LoVo (cell line): Measurements from ENCODE around the gene COL4A4.
A peak's percentile ranks its signal among the peaks of the same experiment; 100 is the strongest.
"Not testable (repeated sequence)": the region's sequence is repeated elsewhere in the genome, so short reads cannot be mapped to it uniquely, and the experiment has no call there.

ENCODE experiments used
- DNase-seq: peaks from one replicate; pipeline ENCODE4 v3.0.0-alpha.2; 2016; ENCODE audit warnings: low spot score

COL4A4 gene

GRCh38 chr2:227163998-227164762 lies at the start of gene COL4A4, which contains the start of gene COL4A3:
TSS of gene COL4A4 (minus strand) at chr2:227164205. CDS start at chr2:227147483, 16,722 bp downstream.
TSS of gene COL4A3 (plus strand) at chr2:227164624. CDS start at chr2:227164727, 103 bp downstream.
- DNase-seq = peak; percentile 45

DNA sequence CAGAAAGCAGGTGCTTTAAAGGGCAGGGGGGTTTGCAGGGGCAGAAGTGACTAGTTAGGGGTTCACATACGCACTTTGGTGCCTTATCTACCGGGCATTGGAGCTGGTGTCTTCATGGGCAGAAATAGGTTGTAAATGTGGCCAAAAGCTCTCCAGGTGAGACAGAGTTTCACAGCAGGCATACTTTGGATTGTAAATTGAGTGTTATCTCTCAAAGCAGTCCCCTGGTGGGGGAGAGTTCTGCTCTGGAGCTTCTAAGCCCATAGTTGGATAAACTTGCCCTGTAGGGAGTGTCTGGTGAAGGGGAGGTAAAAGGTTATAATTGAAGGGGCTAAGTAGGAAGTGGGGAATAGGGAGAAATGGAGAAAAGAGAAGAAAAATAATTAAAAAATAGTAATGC lies 43.6 kb upstream of the COL4A4 start:
- no peak for DNase-seq

DNA sequence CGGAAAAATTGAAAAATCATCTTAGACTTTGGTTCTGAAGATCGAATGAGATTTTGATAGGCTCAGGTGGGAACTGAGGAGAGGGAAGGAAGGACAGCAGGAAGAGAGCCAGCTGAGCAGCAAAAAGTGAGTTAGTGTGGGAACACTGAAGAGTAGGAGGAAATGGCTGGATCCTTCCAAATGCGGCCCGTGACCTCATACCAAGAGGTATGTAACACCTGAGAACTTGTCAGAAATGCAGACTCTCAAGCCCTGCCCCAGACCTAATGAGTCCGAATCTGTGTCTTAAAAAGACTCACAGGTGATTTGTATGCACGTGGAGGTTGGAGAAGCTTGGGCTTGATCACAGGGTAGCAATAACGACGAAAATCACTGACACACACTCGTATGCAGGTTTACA lies 42.4 kb upstream of the COL4A4 start:
- DNase-seq = no peak

DNA sequence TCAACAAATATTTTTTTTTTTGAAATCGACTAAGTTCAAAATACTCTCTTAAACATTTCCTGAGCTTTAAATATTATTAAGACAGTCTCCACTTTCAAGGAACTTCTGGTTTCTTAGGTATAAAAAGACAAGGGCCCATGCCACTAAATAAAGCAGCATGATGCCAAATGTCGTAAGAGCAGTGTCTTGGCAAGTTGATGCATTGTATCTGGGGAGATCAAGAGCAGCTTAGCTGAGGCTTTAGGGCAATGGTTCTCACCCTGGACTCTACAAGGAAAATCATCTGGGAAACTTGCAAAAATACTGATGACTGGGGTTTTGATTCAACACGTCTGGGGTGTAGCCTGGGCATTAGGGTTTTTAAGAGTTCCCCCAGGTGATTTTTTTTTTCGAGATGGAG lies 41.7 kb upstream of the COL4A4 start:
- no peak for DNase-seq

GRCh38 chr2:227204452-227204851 lies 40.4 kb upstream of the COL4A4 start:
- no peak for DNase-seq

- no peak for DNase-seq
Measured at GRCh38 chr2:227201771-227202170, 37.8 kb upstream of the COL4A4 start.

DNA sequence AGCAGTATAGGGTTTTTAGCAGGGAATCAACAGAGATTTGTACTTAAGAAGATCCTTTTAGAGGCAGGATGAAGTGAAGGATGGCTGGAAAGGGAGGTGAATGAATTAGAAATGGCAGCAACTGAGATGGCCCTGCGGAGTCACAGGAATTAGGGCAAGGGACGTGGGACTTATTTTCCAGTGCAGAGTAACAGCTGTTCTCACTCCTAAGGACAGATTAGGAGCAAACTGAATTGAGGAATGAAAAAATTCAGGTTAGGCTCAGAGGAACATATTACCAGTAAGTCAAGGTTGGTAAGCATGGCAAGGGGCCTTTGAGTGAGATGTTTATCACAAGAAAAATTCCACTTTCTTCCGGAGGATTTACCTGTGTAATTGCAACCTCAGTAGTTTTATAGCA lies 34.9 kb upstream of the COL4A4 start:
- DNase-seq = no peak

DNA sequence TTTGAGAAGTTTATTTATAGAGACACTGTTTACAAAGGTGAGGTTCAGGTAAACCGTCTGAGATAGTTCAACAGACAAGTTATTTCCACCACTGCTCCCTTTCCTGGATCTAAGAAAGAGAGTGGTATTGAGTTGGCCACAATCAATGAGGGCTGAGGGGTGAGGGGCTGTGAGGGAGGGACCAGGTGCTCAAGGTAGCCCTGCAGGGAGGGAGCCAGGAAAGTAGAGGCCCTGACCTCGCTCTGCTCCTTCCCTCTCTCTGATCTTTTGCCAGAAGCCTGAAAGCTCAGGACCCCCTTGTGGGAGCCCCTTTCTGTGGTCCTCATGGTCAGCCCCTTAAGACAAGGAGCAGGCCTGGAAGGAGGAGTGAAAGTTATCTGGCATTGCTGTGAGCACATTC lies 30.2 kb upstream of the COL4A4 start:
- no peak for DNase-seq

DNA sequence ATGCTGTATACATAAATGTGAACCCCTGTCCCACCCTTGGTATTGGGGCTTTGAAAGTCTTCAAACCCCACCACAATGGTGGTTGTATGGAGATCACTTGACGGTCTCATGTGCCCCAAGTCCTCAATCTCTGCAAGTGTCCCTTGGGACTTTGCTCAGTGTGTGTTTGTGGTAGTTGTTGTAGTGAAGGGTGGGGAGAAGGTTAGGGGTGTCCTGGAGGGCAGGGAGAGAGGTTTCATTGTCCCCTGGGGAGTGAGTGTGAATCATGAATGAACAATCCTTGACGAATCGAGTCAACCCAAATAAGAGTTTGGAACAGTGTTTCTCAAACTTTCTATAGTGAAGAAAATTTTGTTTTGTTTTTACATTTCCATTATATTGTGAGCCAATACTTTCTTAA lies 28.5 kb upstream of the COL4A4 start:
- no peak for DNase-seq

- no peak for DNase-seq
Measured at GRCh38 chr2:227191367-227191766, 27.4 kb upstream of the COL4A4 start.

DNA sequence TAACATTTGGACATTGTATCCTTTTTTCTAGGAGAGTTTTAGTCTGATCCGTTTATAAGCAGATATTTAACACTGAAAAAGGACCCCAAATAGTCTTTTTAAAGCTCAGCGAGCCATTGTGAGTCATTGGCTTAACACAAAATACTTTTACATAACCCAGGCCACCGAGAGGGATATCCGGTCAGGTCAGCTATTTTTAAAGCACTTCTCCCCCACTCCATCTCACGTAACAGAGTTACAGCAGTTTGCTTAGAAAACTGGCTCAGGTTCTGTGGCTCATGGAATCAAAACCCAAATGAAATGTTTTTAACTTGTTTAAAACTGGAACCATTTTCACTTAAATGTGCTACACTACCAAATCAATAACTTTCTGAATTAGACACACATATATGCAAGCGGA lies 24.3 kb upstream of the COL4A4 start:
- DNase-seq = no peak

DNA sequence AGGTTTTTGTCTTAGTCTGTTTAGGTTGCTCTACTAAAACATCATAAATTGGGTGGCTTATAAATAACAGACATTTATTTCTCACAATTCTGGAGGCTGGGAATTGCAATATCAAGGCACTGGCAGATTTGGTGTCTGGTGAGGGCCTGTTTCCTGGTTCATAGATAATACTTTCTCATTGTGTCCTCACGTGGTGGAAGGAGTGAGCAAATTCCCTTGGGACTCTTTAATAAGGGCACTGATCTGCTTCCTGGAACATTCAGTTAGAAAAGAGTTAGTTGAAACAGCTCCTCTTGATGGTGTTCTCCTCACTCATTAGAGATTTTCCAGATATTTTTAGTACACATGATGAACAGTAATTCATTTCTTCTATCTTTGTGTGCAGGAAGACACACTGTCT lies 22.7 kb upstream of the COL4A4 start:
- DNase-seq = no peak

- DNase-seq = no peak
Measured at GRCh38 chr2:227185615-227186232, 21.7 kb upstream of the COL4A4 start.

DNA sequence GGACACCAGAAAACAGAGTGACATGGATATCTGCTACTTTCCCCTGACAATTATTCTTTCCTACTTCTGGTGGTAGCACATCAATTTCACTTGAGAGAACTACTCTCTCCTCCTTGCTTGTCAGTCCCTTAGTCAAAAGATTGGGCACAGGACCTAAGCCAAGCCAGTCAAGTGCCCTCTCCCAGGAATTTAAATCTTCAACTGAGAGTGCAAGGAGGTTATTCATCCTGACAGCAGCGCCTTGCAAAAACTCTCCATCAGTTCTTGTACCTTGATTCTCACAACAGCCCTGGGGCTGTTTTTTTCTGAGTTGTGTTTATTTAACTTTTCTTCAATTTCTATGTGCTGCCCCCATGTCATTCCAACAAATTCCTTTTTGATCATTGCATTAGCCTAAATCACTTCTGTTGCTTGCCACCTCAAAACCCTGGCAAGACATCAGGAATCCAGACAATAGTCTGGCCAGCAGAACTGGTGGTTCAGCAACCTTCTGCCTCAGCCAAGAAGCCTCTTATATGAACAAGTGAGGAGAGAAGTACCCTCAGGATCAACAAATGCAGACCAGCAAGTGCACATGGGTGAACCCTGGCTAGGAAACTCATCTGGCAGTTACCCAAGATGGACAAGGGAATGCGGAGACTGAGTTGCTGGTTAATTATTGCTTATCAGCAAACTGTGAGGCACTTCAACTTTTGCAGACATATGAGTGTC lies 19.8 kb upstream of the COL4A4 start:
- no peak for DNase-seq

DNA sequence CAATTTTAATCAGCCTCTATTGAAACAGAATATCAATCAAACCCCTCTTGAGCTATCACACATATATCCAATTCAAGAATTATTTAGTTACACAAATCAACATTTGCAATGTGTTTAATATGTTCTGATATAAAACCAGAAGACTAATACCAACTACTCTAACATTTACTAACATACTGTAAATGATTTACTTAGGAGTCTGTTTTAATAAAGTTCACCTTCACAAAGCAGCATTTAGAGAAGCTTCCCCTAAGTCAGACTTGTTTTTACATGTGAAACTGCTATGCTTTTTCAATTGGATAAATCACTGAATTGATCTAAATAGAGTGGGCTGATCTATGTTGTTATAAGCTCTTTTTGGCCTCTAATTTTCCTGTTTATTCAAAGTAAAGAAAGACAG lies 18.8 kb upstream of the COL4A4 start:
- DNase-seq = no peak

DNA sequence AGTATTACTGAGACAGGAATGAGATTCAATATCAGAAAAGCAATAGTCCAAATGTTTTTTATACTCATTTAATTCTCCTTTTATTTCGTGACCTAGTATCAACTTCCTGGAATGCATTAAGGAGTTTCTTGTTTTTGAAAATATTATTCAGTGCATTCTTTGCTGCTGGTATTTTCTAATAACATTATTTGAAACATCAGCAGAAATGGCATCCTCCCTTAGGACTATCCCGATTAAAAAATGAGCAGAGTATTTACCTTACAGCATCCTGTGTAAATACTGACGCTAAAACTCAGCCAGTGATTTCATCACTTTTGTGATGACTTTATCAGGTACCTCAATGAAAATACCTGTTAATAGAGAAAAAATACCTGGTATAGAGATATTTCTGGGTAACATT lies 16.8 kb upstream of the COL4A4 start:
- DNase-seq = no peak

DNA sequence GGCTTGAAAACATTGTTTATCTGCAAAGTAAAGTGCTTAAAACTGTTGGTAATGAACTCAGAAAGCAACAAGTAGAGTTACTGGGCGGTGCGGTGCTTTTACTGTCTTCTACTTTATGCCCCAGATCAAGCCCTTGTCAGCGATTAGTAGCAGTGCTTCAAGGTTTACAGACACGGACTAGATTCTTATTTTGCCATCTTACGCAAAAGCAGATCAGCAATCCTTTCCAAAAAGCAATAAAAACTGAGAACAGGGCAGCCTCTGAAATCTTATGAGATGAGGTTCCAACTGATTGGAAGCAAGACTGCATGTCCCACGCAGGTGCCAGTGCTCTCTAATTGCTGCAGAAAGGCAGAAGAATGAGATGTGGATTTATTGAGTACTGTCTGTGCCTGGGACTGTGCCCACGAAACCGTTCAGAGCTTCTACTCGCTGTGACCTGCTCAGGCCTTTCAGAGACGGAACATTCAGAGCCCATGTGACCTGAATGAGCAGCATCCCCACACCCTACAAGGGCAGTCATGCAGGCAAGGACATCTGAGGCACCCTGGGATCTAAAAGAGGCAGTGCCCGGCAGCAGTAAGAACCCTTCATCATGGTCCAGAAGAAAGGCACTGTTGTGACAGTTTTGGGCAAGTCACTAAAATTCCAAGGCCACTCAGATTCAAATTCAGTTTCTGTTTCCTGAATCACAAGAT lies 16.1 kb upstream of the COL4A4 start:
- DNase-seq = no peak

DNA sequence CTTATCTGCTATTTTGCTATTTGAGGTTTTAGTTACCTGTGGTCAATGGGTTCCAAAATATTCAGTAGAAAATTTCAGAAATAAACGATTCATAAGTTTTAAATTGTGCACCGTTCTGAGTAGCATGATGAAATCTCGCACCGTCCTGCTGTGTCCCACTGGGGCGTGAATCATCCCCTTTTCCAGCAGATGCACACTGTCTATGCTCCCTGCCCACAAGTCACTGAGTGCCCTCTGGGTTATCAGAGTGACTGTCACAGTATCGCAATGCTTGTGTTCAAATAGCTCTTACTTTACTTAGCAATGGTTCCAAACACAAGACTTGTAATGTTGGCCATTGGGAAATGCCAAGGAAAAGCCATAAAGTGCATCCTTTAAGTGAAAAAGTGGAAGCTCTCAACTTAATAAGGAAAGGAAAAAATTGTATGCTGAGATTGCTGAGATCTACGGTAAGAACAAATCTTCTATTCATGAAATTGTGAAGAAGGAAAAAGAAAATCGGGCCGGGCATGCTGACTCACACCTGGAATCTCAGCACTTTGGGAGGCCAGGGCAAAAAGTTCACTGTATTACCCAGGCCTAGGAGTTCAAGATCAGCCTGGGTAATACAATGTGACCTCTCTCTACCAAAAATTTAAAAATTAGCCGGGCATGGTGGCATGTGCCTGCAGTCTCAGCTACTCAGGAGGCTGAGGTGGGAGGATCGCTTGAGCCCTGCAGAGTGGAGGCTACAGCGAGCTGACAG lies 13.8 kb upstream of the COL4A4 start:
- no peak for DNase-seq

DNA sequence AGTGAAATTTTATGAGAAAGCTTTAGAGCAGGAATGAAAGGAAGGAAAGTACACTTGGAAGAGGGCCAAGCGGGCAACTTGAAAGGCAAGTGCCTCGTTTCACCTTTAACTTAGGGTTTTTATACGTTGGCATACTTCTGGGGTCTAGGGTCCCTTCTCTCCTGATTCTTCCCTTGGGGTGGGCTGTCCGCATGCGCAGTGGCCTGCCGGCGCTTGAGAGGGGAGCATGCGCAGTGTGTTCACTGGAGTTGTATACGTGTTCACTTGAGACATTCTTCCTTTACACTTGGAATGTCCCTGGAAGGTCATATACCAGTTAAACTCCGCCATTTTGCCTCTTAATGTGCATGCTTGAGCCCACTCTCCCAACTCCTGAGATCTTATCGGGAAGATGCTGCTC lies 7.8 kb upstream of the COL4A4 start:
- DNase-seq = not testable (repeated sequence)

- no peak for DNase-seq
Measured at GRCh38 chr2:227164763-227165291, 822 bp upstream of the COL4A4 start.

- DNase-seq = no peak
Measured at GRCh38 chr2:227163485-227163997, 464 bp downstream of the COL4A4 start.
